ENCODE measurements around the gene RAI1. TPM values are rescaled to one million over a fixed set of nuclear protein-coding genes. Genes with fewer than 3 reads are reported as not detected.

Gene RAI1
- total and polyA plus RNA-seq, 2 of the 8 experiments (the other 6 are each of a cell fraction or from before 2014, with no cell fraction given), result 0.39 to 1.2 TPM

DNA sequence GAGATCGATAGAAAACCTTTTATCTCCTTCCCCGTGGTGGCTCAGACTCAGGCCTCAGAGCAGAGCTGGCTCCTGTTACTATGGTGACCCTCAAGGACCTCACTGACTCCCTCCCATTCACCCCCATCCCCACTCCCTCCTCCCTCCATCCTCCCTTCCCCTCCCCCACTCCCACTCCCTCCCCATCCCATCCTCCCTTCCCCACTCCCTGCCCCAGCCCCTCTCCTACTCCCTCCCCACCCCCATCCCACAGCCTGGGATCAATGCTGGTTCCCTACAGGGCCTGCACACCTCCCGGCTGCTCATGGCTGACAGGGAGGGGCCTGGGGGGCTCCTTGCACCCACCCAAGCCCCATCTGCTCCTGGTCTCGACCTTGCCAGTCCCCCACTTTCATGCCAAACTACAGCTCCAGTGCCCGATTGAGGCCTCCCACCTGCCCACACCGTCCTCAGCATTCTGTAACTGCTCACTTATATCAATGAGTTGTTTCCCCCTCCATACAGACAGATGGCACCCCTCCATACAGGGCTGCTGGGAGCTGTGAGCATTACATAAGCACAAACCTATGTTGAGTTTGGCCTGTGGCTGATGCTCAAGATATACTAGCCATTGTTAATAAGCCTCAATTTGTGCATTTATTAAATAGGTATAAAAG lies 11.6 kb upstream of the RAI1 start:
- no peak for DNase-seq (ENCODE audit: low read depth in 1 of 2, low spot score in 2 of 2)
- WGBS, 2 experiments (ENCODE audit: extremely low coverage in 1 of 2, insufficient coverage in 1 of 2, insufficient read length in 1 of 2, insufficient replicate concordance in 2 of 2, low coverage in 1 of 2, low lambda C conversion rate in 2 of 2, missing lambda C conversion rate in 1 of 2), result 73% methylated on average over 5 of the region's 6 CpGs; no CpG with 5 or more reads in 1 of the 2 experiments
- Histone ChIP-seq H3K27ac (ENCODE audit: low read depth, low read length) (no peak overlapping the region), H2BK120ac (replicated peaks; ENCODE audit: low read depth, low read length) (no peak overlapping the region), H4K91ac (replicated peaks; ENCODE audit: insufficient read length, low read length) (no peak overlapping the region), H2BK5ac (ENCODE audit: low read depth, low read length) (no peak overlapping the region), H3K4ac (replicated peaks; ENCODE audit: insufficient read length, low read depth, low read length) (no peak overlapping the region), H3K36me3 (ENCODE audit: control insufficient read depth in 2 of 4, insufficient read depth in 4 of 4, low read length in 3 of 4) (no peaks in the 10 kb centered on the region), H3K56ac (replicated peaks; ENCODE audit: insufficient read length, low read depth, low read length) (no peak overlapping the region), H3K23me2 (ENCODE audit: low read depth, low read length) (no peaks in the 10 kb centered on the region), H4K8ac (ENCODE audit: extremely low read depth, insufficient read depth, low read length) (no peak overlapping the region), H2BK20ac (ENCODE audit: low read length) (no peak overlapping the region), H3K9me3 (ENCODE audit: insufficient read depth in 2 of 2, low read depth in 1 of 2, low read length in 1 of 2) (no peaks in the 10 kb centered on the region), H4K5ac (ENCODE audit: insufficient read length, low read depth, low read length) (no peak overlapping the region), H2BK15ac (ENCODE audit: low read length) (no peak overlapping the region), H2BK12ac (ENCODE audit: low read depth, low read length) (no peak overlapping the region), H3K79me1 (ENCODE audit: low read depth, low read length) (no peaks in the 10 kb centered on the region), H3K9ac (replicated peaks in 1 of 4; ENCODE audit: extremely low read depth in 1 of 4, low read depth in 3 of 4, low read length in 3 of 4) (no peak overlapping the region), H3K4me2 (ENCODE audit: insufficient read depth in 1 of 2, low read depth in 2 of 2, low read length in 2 of 2) (no peak overlapping the region), H3K27me3 (replicated peaks in 1 of 4; ENCODE audit: control insufficient read depth in 3 of 4, extremely low read depth in 1 of 4, insufficient read depth in 3 of 4, low read length in 3 of 4) (peaks cover 0 to 10% (median 8%) of the 10 kb centered on the region in 4 experiments; a peak in 5 of 7 replicates), H3K4me3 (ENCODE audit: extremely low read depth in 1 of 4, insufficient read depth in 2 of 4, low read depth in 3 of 4, low read length in 4 of 4) (no peak overlapping the region), H3K14ac (ENCODE audit: insufficient read length) (no peak overlapping the region), H2AK5ac (ENCODE audit: low read depth, low read length) (no peak overlapping the region), H3K18ac (ENCODE audit: extremely low read depth, low read length) (no peak overlapping the region), H3K79me2 (ENCODE audit: control insufficient read depth in 1 of 2, insufficient read depth in 2 of 2, low read length in 2 of 2) (no peaks in the 10 kb centered on the region), H2AFZ (ENCODE audit: low read length) (no peak overlapping the region), H3K4me1 (replicated peaks in 1 of 4; ENCODE audit: control insufficient read depth in 3 of 4, insufficient read depth in 4 of 4, low read length in 3 of 4) (no peaks in the 10 kb centered on the region; a peak in 1 of 7 replicates), H4K20me1 (replicated peaks in 1 of 2; ENCODE audit: control insufficient read depth in 1 of 2, insufficient read depth in 2 of 2, low read length in 2 of 2) (no peaks in the 10 kb centered on the region), H3K23ac (ENCODE audit: insufficient read length) (no peak overlapping the region)
- CTCF ChIA-PET (ENCODE audit: partially characterized antibody), result interaction anchor here (0.5 to 2.3 kb wide), 8 partner anchors 10 to 359 kb away, joined by 3 to 15 read pairs (median 4); no protein-coding TSS in a partner anchor
- FAIRE-seq, result no peak
- POLR2A ChIA-PET (ENCODE audit: partially characterized antibody), result interaction anchor here (1.0 kb wide), 1 partner anchor 53 kb away, joined by 3 read pairs; no protein-coding TSS in a partner anchor
- no peak for TF ChIP-seq CHD1 (IDR thresholded peaks at IDR 0.05; ENCODE audit: low read depth, low read length)
- no peak for TF ChIP-seq SIX5 (IDR thresholded peaks at IDR 0.05; ENCODE audit: low read depth, low read length)
- no peak for TF ChIP-seq CBX5 (IDR thresholded peaks at IDR 0.05; ENCODE audit: low read depth, low read length)
- no peak for TF ChIP-seq GTF2F1 (IDR thresholded peaks at IDR 0.05; ENCODE audit: borderline replicate concordance, low read depth, low read length)
- no peak for TF ChIP-seq EP300 (IDR thresholded peaks at IDR 0.05; ENCODE audit: borderline replicate concordance in 1 of 2, low read depth in 2 of 2, low read length in 2 of 2)
- no peak for TF ChIP-seq RBBP5 (IDR thresholded peaks at IDR 0.05; ENCODE audit: borderline replicate concordance, low read depth, low read length)
- TF ChIP-seq HDAC6 (IDR thresholded peaks at IDR 0.05; ENCODE audit: low read depth, low read length), result no peak
- no peak for TF ChIP-seq POU5F1 (IDR thresholded peaks at IDR 0.05; ENCODE audit: low read depth, low read length)
- TF ChIP-seq, protein P1, sequence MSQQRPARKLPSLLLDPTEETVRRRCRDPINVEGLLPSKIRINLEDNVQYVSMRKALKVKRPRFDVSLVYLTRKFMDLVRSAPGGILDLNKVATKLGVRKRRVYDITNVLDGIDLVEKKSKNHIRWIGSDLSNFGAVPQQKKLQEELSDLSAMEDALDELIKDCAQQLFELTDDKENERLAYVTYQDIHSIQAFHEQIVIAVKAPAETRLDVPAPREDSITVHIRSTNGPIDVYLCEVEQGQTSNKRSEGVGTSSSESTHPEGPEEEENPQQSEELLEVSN (IDR thresholded peaks at IDR 0.05), result no peak
- TF ChIP-seq TAF1 (IDR thresholded peaks at IDR 0.05; ENCODE audit: low read depth, low read length), result no peak
- TF ChIP-seq KDM1A (IDR thresholded peaks at IDR 0.05; ENCODE audit: borderline replicate concordance, low read length), result no peak
- TF ChIP-seq SP4 (IDR thresholded peaks at IDR 0.05; ENCODE audit: low read length), result no peak
- TF ChIP-seq SUZ12 (IDR thresholded peaks at IDR 0.05; ENCODE audit: low read length), result no peak

Measured in H1 (cell line).